GM21447 (cell line): Measurements from ENCODE around the gene FARSA.
"Not testable (repeated sequence)": the region's sequence is repeated elsewhere in the genome, so short reads cannot be mapped to it uniquely, and the experiment has no call there.

Source experiments
- ATAC-seq: cut with Tn5 transposase; IDR thresholded peaks from one replicate; pipeline ENCODE4 v1.9.1; 2021; ENCODE audit not compliant: unreplicated experiment

The FARSA gene

DNA sequence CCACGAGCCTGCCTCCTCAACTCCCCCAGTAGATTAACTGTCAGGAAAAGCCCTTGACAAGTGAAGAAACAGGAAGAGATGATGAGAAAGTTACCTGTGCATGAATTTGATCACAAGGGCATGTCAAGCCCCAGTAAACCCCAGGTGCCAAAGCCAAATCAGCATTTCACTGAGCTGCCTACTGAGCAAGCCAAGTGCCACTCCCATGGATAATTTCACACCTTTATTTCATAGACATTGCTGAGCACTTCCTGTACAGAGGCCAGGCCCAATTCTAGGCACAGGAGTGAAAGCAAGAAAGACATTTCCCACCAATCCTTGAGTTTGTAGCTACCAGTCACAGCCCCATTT, 21.1 kb upstream of the FARSA start:
- no peak for ATAC-seq

DNA sequence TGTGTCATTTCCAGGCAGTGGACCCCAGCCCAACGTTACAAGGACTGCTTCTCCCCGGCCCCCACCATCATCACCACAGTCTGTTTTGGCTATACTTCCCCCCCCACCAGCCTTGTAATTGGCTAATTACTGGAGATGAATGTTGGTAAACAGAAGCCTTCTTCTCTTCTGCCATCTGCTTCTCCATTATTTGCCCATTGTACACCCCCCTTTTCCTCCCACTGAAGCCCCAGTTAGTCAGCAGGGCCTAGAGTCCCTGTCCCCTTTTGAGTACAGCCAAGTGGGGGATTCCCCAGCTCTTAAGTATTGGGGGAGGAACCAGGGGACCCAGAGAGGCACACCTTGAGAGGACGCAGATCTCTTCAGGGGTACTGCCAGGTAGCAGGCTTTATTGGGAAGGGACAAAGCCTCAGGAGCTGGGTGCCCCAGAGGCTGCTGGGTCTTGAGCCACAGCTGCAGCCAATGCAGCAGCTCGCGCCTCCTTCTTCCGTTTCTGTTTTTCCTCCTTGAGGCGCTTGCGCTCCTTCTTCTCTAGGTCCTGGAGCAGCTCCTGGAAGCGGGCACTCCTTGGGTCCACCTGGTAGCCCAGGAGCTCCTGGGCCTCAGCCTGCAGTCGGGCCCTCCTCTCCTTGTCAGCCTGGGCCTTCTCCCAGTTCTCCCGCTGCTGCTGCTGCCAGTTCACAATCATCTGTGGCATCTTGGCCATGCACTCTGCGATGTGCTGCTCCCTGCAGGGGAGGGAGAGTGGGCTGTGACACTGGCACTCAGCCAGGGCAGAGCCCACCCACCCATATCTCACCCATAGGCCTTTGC, 20.5 kb upstream of the FARSA start:
- ATAC-seq = no peak

DNA sequence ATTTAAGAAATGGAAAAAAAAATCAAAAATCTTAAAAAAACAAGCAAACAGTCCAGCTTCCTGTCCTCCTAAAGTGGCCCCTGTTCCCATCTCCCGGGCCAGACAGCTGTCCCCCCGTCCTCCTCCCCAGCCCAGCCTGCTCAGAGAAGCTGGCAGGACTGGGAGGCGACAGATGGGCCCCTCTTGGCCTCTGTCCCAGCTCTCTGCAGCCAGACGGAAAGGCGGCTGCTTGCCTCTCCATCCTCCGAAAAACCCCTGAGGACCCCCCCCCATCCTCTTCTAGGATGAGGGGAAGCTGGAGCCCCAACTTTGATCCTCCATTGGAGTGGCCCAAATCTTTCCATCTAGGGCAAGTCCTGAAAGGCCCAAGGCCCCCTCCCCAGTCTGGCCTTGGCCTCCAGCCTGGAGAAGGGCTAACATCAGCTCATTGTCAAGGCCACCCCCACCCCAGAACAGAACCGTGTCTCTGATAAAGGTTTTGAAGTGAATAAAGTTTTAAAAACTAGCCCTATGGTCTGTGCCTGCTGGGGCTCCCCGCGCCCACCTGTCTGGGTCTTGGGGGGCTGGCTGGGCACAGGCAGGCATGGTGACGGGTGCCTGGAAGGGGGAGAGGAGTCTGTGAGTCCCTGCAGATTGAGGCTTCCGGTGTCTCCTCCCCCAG, 19.8 kb upstream of the FARSA start:
- no peak for ATAC-seq

DNA sequence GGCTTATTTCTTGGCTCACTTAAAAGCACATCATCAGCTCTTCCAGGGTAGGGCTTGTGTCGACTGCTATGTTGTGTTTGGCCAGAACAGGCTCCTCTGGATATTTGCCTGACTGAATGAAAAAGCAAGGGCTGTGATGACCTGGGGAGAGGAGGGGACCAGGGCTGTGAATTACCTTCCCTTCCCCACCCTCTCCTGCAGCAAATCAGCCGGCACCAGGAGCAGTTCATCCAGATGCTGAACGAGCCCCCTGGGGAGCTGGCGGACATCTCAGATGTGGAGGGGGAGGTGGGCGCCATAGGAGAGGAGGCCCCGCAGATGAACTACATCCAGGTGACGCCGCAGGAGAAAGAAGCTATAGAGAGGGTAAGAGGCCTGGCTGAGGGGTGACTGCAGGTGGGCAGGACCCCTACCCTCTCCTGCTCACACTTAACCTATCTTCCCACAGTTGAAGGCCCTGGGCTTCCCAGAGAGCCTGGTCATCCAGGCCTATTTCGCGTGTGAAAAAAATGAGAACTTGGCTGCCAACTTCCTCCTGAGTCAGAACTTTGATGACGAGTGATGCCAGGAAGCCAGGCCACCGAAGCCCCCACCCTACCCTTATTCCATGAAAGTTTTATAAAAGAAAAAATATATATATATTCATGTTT, 19.1 kb upstream of the FARSA start:
- no peak for ATAC-seq

DNA sequence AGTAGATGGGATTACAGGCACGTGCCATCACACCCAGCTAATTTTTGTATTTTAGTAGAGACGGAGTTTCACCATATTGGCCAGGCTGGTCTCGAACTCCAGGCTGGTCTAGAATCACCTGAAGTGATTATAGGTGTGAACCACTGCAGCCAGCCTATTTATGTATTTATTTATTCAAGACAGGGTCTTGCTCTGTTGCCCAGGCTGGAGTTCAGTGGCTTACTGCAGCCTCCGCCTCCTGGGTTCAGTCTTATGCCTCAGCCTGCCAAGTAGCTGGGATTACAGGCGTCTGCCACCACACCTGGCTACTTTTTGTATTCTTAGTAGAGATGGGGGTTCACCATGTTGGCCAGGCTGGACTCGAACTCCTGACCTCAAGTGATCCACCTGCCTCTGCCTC, 18.5 kb upstream of the FARSA start:
- not testable (repeated sequence) for ATAC-seq

DNA sequence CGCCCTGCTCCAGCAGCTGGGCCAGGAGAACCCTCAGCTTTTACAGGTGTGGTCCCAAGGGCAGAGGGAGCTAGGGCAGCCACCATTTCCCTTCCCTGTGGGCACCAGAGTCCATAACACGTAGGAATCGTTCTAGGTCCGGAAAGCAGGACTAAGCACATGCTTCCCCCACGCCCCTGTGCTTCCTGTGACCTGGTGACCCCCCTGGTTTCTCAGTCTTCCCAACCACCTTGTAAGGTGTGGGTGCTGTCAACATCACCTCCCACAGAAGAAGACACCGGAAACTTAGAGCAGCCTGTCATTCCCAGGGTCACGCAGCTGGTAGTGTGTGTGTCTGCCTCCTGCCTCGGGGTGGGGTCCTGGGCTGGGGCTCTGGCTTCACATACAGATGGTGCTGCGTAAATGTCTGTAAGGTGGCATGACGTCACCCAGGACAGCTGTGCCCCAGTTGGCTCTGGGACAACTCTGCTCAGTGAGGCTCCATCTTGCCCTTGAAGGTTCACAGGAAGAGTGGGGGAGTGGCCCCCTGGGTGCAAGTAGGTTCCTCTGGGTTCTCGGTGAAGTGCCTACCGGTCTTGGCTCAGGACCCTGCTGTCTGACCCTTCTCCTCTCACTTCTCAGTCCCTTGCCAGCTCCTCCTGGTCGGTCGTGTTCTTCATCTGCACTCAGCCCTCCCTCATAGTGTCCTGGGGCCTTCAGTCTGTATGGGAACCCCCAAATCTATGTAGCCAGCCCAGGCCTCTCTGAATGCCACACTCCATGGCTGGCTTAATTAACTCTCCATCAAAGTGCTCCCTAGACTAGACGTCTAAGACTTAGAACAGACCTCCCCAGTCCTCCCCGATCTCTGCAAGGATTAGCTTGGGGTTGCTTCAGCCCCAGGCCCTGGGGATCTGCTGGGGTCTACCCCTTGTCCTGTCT, 16.1 kb upstream of the FARSA start:
- no peak for ATAC-seq

DNA sequence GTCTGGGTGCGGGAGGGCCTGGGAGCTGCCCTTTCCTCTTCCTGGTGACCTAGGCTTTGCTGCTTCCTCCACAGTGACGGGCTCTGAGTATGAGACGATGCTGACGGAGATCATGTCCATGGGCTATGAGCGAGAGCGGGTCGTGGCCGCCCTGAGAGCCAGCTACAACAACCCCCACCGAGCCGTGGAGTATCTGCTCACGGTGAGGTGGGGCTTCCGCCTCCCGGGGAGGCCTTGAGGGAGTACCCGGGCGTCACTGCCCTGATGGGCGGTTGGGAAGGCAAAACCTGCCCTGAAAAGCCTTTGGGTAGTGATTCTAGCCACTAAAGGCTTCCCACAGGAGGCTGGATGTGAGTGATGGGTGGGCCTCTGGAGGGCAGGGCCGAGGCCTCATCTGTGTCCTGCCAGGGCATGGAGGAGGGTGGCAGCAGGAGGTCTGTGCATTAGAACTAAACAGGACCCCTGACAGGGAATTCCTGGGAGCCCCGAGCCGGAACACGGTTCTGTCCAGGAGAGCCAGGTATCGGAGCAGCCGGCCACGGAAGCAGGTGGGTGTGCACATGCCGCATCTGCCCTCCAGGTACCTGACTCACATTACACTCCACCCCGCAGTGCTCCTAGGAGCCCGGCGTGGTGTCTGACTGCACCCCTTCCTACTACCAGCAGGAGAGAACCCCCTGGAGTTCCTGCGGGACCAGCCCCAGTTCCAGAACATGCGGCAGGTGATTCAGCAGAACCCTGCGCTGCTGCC, 15.3 kb upstream of the FARSA start:
- no peak for ATAC-seq

DNA sequence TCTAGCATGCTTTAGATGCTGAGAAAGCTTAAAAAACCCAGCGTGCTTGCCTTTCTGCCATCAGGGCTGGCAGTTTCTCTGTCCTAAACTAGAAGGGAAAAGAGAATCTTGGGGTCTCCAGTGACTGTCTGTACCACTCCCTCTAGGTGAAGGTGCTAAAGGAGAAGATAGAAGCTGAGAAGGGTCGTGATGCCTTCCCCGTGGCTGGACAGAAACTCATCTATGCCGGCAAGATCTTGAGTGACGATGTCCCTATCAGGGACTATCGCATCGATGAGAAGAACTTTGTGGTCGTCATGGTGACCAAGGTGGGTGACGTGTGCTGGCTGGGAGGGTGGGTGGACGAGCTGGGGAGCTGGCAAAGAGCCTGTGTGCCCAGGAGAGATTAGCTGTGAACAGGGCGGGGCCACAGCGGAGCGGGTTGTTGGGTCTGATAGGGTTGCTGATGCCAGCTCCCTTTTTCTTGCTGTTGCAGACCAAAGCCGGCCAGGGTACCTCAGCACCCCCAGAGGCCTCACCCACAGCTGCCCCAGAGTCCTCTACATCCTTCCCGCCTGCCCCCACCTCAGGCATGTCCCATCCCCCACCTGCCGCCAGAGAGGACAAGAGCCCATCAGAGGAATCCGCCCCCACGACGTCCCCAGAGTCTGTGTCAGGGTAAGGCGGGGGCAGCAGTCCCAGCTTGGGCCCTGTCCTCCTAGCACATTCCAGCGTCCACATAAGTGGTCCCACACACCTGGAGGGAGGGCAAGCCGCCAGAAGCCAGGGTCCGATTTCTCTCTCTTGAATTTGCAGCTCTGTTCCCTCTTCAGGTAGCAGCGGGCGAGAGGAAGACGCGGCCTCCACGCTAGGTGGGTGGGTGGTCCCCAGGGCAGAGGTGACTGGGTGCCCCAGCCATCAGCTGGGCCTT, 14.4 kb upstream of the FARSA start:
- ATAC-seq = no peak

DNA sequence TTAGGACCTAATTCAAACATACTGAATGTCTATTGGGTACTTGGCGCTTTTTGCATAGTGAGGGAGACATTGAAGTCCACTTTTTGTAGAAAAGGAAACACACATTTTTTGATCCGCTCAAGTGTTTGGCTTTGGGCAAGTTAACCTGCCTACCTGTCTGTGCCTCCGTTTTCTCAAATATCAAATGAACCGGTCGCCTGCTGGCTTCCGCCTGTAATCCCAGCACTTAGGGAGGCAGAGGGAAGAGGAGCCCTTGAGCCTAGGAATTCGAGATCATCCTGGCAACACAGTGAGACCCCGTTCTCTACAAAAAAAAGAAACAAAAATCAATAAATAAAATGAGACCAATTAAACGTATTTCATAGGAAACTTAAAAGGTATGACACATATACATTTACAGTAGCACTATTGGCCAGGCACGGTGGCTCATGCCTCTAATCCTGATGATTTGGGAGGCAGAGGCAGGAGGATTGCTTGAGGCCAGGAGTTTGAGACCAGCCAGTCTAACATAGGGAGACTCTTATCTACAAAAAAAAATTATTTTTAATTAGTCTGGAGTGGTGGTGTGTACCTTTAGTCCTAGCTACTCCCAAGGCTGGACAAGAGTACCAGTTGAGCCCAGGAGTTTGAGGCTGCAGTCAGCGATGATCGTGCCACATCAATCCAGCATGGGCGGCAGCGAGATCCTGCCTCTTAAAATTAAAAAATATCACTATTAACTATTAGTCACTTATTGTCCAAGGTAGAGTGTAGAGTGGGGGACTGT, 13.4 kb upstream of the FARSA start:
- ATAC-seq = no peak

DNA sequence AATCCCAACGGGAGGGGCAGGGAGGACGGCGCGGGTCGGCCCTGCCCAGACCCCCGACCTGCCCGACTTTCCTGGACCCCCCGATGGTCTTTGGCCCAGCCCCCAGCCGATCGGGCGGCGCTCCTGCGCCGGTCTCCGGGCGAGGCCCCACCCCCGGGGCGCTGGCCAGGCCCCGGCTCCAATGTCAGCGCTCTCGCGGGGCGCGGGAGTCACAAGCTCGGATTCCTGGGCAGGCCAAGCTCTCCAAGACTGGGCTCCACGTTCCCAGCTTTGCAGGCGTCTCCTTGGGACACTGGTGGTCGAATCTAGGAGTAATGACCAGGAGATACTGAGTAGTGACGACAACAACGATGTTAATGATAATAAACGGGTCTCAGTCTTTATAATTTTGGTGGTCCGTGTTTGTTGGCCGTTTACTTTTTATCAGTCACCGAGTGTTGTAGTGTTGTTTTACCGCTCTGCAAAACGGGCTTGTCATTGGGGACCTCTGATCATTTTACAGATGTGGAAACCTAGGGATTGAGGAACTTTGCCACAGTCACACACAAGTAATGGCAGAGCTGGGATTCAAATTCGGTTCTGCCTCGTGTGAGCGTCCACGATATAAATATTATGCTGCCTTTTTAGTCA, 12.7 kb upstream of the FARSA start:
- peak; percentile 29 for ATAC-seq

DNA sequence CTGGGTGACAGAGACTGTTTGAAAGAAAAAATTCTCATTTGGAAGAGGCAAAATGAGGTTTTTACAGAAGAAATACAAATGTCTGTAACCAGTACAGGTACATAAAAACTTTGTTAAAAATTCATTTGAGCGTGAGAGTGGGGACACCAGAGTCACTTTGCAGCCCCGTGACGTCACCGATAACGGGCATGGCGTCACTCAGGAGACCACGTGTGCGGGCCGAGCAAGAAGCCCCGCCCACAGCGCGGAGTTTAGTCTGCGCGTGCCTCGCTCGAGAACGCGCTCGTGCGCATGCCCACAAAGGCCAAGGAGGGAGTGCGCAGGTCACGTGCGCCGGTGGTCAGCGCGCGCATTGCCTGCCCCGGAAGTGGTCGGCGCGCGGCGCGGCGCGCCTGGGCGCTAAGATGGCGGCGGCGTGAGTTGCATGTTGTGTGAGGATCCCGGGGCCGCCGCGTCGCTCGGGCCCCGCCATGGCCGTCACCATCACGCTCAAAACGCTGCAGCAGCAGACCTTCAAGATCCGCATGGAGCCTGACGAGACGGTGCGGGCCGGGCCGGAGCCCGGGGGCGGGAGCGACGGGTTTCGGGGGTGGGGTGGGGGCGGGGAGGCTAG, 12.1 kb upstream of the FARSA start, which contains the start of gene RAD23A:
Gene RAD23A (plus strand): TSS at position 384 of the 613 bp plus-strand sequence. CDS start 87 bp downstream, at position 471.
- peak; percentile 67 for ATAC-seq

DNA sequence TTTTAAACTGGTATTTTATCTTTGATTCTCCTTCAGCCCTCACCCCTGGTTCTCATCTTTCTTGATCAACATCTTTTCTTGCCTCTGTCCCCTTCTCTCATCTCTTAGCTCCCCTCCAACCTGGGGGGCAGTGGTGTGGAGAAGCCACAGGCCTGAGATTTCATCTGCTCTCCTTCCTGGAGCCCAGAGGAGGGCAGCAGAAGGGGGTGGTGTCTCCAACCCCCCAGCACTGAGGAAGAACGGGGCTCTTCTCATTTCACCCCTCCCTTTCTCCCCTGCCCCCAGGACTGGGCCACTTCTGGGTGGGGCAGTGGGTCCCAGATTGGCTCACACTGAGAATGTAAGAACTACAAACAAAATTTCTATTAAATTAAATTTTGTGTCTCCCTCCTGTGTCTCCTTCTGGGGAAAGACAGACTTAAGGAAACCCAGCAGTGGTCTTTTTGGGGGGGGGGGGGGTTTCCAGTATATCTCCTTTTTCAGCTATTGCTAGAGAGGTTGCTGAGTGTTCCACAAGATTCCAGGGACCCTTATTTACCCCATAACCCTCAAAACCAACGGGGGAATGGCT, 10.7 kb upstream of the FARSA start:
- ATAC-seq = no peak

DNA sequence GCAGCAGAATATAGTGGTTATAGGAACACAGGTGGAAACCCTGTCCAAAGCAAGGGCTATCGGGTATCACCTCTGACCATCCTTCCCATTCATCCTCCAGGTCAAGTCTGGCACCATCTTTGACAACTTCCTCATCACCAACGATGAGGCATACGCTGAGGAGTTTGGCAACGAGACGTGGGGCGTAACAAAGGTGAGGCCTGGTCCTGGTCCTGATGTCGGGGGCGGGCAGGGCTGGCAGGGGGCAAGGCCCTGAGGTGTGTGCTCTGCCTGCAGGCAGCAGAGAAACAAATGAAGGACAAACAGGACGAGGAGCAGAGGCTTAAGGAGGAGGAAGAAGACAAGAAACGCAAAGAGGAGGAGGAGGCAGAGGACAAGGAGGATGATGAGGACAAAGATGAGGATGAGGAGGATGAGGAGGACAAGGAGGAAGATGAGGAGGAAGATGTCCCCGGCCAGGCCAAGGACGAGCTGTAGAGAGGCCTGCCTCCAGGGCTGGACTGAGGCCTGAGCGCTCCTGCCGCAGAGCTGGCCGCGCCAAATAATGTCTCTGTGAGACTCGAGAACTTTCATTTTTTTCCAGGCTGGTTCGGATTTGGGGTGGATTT, 10.0 kb upstream of the FARSA start:
- ATAC-seq = no peak

DNA sequence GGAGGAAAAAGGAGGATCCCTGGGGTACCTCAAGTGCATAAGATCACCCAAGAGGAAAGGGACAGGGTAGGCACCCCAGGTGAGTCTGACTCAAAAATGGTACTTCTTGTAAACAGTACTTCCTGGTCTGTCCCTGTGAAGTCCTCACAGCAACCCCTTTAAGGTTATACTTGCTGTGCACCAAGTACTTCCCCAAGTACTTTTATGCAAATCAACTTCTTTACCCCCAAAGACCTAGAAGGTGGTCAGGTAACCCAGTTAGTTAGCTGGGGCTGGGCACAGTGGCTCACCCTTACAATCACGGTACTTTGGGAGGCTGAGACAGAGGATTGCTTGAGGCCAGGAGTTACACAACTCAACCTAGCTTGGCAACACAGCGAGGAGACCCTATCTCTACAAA, 7.4 kb upstream of the FARSA start:
- ATAC-seq = no peak

DNA sequence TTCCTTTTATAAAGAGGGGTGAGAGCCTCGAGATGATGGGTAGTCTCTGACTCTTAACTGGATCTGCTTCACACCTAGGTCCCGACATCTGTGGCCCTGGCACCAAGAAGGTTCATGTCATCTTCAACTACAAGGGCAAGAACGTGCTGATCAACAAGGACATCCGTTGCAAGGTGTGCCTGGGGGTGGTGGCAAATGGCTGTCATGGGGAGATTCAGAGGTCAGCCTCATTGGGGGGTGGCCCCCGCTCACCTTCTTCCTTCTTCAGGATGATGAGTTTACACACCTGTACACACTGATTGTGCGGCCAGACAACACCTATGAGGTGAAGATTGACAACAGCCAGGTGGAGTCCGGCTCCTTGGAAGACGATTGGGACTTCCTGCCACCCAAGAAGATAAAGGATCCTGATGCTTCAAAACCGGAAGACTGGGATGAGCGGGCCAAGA, 6.5 kb upstream of the FARSA start:
- ATAC-seq = no peak

DNA sequence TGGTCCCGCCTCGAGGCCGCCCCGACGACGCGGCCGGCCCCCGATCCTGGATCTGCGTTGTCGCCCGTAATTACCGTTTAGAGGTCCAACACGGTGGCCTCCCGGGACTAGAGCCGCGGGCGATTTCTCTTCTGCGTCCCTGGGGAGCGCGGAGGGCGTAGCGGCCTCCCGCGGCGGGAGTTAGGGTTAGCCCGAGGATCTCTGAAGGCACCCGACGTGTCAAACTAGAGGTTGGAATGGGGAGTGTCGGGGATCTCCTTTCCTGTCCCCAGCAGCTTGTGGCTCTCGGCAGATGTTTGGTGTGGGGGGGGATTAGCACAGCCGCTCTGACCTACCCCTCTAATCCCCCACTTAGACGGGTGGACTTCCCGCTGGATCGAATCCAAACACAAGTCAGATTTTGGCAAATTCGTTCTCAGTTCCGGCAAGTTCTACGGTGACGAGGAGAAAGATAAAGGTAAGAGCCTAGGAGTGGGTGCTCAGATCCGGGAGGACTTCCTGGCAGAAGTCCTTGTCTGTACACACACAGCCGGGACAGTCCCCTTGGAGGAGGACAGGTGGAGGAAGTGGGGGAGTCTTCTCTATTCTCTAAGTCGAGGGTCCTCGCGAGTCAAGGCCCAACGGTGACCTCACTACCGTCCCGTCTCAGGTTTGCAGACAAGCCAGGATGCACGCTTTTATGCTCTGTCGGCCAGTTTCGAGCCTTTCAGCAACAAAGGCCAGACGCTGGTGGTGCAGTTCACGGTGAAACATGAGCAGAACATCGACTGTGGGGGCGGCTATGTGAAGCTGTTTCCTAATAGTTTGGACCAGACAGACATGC, 5.5 kb upstream of the FARSA start:
- ATAC-seq = no peak
